ENCODE results near the gene ERICH6B.

DNA sequence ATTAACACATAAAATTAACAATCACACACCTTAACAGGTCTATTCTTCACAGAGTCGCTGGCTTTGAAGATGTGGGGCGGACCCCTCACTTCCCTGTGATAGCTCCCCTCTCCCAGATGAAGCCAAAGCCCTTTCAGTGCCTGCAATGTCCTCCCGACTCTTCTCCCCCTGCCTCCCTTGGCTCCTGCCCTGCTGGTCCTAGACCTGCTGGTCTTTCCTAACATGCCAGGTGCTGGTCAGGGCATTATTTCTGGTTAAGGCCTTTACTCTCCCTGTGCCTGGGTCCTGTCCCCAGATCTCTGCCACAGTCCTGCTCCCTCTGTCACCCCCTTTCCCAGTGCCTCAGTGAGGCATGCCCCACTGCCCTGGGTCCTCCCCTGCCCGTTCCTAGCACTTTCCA lies 12.2 kb downstream of the ERICH6B start:
- TF ChIP-seq, protein P1, sequence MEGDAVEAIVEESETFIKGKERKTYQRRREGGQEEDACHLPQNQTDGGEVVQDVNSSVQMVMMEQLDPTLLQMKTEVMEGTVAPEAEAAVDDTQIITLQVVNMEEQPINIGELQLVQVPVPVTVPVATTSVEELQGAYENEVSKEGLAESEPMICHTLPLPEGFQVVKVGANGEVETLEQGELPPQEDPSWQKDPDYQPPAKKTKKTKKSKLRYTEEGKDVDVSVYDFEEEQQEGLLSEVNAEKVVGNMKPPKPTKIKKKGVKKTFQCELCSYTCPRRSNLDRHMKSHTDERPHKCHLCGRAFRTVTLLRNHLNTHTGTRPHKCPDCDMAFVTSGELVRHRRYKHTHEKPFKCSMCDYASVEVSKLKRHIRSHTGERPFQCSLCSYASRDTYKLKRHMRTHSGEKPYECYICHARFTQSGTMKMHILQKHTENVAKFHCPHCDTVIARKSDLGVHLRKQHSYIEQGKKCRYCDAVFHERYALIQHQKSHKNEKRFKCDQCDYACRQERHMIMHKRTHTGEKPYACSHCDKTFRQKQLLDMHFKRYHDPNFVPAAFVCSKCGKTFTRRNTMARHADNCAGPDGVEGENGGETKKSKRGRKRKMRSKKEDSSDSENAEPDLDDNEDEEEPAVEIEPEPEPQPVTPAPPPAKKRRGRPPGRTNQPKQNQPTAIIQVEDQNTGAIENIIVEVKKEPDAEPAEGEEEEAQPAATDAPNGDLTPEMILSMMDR (IDR thresholded peaks at IDR 0.05) = no peak
- no peak for TF ChIP-seq POLR2AphosphoS5 (IDR thresholded peaks at IDR 0.05)
- TF ChIP-seq POLR2A (IDR thresholded peaks at IDR 0.05) = no peak

Measured in breast epithelium (tissue), 3 donors.